ENCODE data around the gene PSMD8. TPM values are rescaled to one million over a fixed set of nuclear protein-coding genes. Genes with fewer than 3 reads are reported as not detected.

PSMD8 gene
- total and polyA plus RNA-seq, 2 of the 8 experiments (the other 6 are each of a cell fraction or from before 2014, with no cell fraction given): 170 to 486 TPM

DNA sequence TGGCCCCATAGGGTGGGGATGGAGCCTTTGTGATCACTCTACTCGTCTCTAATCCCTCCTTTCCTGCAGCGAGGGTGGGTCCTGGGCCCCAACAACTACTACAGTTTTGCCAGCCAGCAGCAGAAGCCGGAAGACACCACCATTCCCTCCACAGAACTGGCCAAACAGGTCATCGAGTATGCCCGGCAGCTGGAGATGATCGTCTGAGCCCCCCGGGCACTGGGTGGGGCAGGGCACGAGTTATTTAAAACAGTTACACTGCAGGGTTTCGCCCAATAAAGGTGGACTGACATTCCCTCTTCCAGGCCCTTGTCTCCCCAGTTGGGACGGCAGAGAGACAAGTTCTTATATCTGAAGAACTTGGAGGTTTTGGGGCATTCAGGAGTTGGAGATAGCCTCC, 8.8 kb downstream of the PSMD8 start:
- H2AFZ ChIP-seq (ENCODE audit: low read length): no peak overlapping the region
- H2BK120ac ChIP-seq (replicated peaks; ENCODE audit: low read depth, low read length): no peak overlapping the region
- H4K5ac ChIP-seq (ENCODE audit: insufficient read length, low read depth, low read length): no peak overlapping the region
- no peak overlapping the region for H3K56ac ChIP-seq (replicated peaks; ENCODE audit: insufficient read length, low read depth, low read length)
- peaks cover 14 to 26% (median 23%) of the 10 kb centered on the region in 4 experiments; a peak in 7 of 8 replicates for H3K36me3 ChIP-seq (ENCODE audit: control insufficient read depth in 2 of 4, insufficient read depth in 4 of 4, low read length in 3 of 4)
- no peak overlapping the region for H3K4ac ChIP-seq (replicated peaks; ENCODE audit: insufficient read length, low read depth, low read length)
- ChIA-PET CTCF (ENCODE audit: partially characterized antibody) (interaction anchor here (1.7 kb wide), 1 partner anchor 149 kb away, joined by 3 read pairs; no protein-coding TSS in a partner anchor), POLR2A (ENCODE audit: partially characterized antibody) (interaction anchor here (1.6 kb wide), 1 partner anchor 8 kb away, joined by 10 read pairs; the partner anchor contains the start of gene PSMD8)
- no peak overlapping the region for H3K14ac ChIP-seq (ENCODE audit: insufficient read length)
- FAIRE-seq (no peak), DNase-seq (ENCODE audit: low read depth in 1 of 2, low spot score in 2 of 2) (no peak)
- H2BK15ac ChIP-seq (ENCODE audit: low read length): no peak overlapping the region
- H4K20me1 ChIP-seq (replicated peaks in 1 of 2; ENCODE audit: control insufficient read depth in 1 of 2, insufficient read depth in 2 of 2, low read length in 2 of 2): peaks cover 3 to 19% of the 10 kb centered on the region in 2 experiments
- H3K79me1 ChIP-seq (ENCODE audit: low read depth, low read length): no peaks in the 10 kb centered on the region
- peaks cover 3 to 16% (median 6%) of the 10 kb centered on the region in 4 experiments; a peak in 6 of 7 replicates for H3K4me1 ChIP-seq (replicated peaks in 1 of 4; ENCODE audit: control insufficient read depth in 3 of 4, insufficient read depth in 4 of 4, low read length in 3 of 4)
- no peak overlapping the region for H3K23ac ChIP-seq (ENCODE audit: insufficient read length)
- H3K79me2 ChIP-seq (ENCODE audit: control insufficient read depth in 1 of 2, insufficient read depth in 2 of 2, low read length in 2 of 2): no peaks in the 10 kb centered on the region
- no peak overlapping the region for H3K9ac ChIP-seq (replicated peaks in 1 of 4; ENCODE audit: extremely low read depth in 1 of 4, low read depth in 3 of 4, low read length in 3 of 4)
- H3K18ac ChIP-seq (ENCODE audit: extremely low read depth, low read length): no peak overlapping the region
- no peaks in the 10 kb centered on the region for H3K9me3 ChIP-seq (ENCODE audit: insufficient read depth in 2 of 2, low read depth in 1 of 2, low read length in 1 of 2)
- no peak overlapping the region for H2BK20ac ChIP-seq (ENCODE audit: low read length)
- H3K23me2 ChIP-seq (ENCODE audit: low read depth, low read length): peaks cover 4% of the 10 kb centered on the region
- H4K91ac ChIP-seq (replicated peaks; ENCODE audit: insufficient read length, low read length): no peak overlapping the region
- no peak overlapping the region for H2BK5ac ChIP-seq (ENCODE audit: low read depth, low read length)
- no peak for TF ChIP-seq EGR1 (IDR thresholded peaks at IDR 0.05; ENCODE audit: borderline replicate concordance, low read depth, low read length)
- TF ChIP-seq FOSL1 (IDR thresholded peaks at IDR 0.05; ENCODE audit: insufficient read depth, low read depth, low read length): no peak
- no peak for TF ChIP-seq SP4 (IDR thresholded peaks at IDR 0.05; ENCODE audit: low read length)
- TF ChIP-seq BRCA1 (IDR thresholded peaks at IDR 0.05; ENCODE audit: low read depth, low read length): no peak
- no peak for TF ChIP-seq PHF8 (conservative IDR thresholded peaks at IDR 0.05; ENCODE audit: low read depth, low read length)
- no peak for TF ChIP-seq POU5F1 (IDR thresholded peaks at IDR 0.05; ENCODE audit: low read depth, low read length)
- no peak for TF ChIP-seq CHD1 (IDR thresholded peaks at IDR 0.05; ENCODE audit: low read depth, low read length)
- no peak for TF ChIP-seq CREB1 (IDR thresholded peaks at IDR 0.05)
- no peak for TF ChIP-seq GTF2F1 (IDR thresholded peaks at IDR 0.05; ENCODE audit: borderline replicate concordance, low read depth, low read length)
- TF ChIP-seq SAP30 (IDR thresholded peaks at IDR 0.05; ENCODE audit: insufficient read depth, insufficient replicate concordance, low read length): no peak
- TF ChIP-seq KDM5A (IDR thresholded peaks at IDR 0.05; ENCODE audit: low read length): no peak
- no peak overlapping the region for H3K27ac ChIP-seq (ENCODE audit: low read depth, low read length)
- no peak overlapping the region for H4K8ac ChIP-seq (ENCODE audit: extremely low read depth, insufficient read depth, low read length)
- no peak overlapping the region for H2AK5ac ChIP-seq (ENCODE audit: low read depth, low read length)
- no peak overlapping the region for H3K4me2 ChIP-seq (ENCODE audit: insufficient read depth in 1 of 2, low read depth in 2 of 2, low read length in 2 of 2)
- WGBS, 2 experiments (ENCODE audit: extremely low coverage in 1 of 2, insufficient coverage in 1 of 2, insufficient read length in 1 of 2, insufficient replicate concordance in 2 of 2, low coverage in 1 of 2, low lambda C conversion rate in 2 of 2, missing lambda C conversion rate in 1 of 2): 88% methylated on average over 10 of the region's 10 CpGs; no CpG with 5 or more reads in 1 of the 2 experiments
- no peak overlapping the region for H2BK12ac ChIP-seq (ENCODE audit: low read depth, low read length)
- no peak overlapping the region for H3K4me3 ChIP-seq (ENCODE audit: extremely low read depth in 1 of 4, insufficient read depth in 2 of 4, low read depth in 3 of 4, low read length in 4 of 4)
- no peaks in the 10 kb centered on the region for H3K27me3 ChIP-seq (replicated peaks in 1 of 4; ENCODE audit: control insufficient read depth in 3 of 4, extremely low read depth in 1 of 4, insufficient read depth in 3 of 4, low read length in 3 of 4)

Data from H1 (cell line).